K562 (cell line): Measurements from ENCODE around the gene GRK4. TPM values are rescaled to one million over a fixed set of nuclear protein-coding genes. Genes with fewer than 3 reads are reported as not detected.

Source experiments
- ATAC-seq: fragments of 200-7000 bp; cut with Tn5 transposase; 3 replicates; pipeline ENCODE4 v1.9.1; 2020; ENCODE audit warnings: moderate library complexity
- BruUV-seq: library from RNA; stranded (reverse); fragments of 400-500 nt; replicated peaks from 2 replicates; lab custom pipeline; 2021; lab: Mats Ljungman, UMichigan
- CTCF ChIA-PET: fragments of 300-600 bp; formaldehyde crosslinking; extraction: SDS; loops from one replicate; lab custom pipeline; 2021; ENCODE audit warnings: low intra/inter-chr PET ratio; lab: Yijun Ruan, JAX
- POLR2A ChIA-PET: fragments of 300-600, 350-650 bp; sonication (Branson Sonifier 250); formaldehyde crosslinking; extraction: SDS; loops from one replicate; lab custom pipeline; 2021; ENCODE audit warnings: antibody characterized with exemption, inconsistent platforms; lab: Yijun Ruan, JAX
- DNase-seq, 4 experiments: peaks; one replicate each; pipeline versions ENCODE4 v3.0.0 to v3.0.0-alpha.2; 2011 to 2018; ENCODE audit warnings: low spot score in 3 of 4, mixed read lengths in 3 of 4; ENCODE audit errors: extremely low read depth in 1 of 4
- FAIRE-seq: peaks from 2 replicates; lab custom pipeline; 2011; peaks lifted over from hg19 to GRCh38; lab: Jason Lieb, UNC
- H2AFZ ChIP-seq: 2 replicates; pipeline ENCODE4 v1.6.0; 2011; ENCODE audit warnings: low read depth, low read length, control low read depth, inconsistent platforms
- H3K27ac ChIP-seq: fragments of 200-600 bp; 3 replicates; pipeline ENCODE4 v1.8.0; 2011; ENCODE audit warnings: low read depth, mild to moderate bottlenecking, control low read depth, inconsistent platforms, low read length, moderate library complexity, mixed read lengths; ENCODE audit errors: extremely low read depth
- H3K27me3 ChIP-seq, 2 experiments: fragments of 300-600 bp in 1 of 2; 2 replicates in 1 of 2; 3 replicates in 1 of 2; pipeline versions ENCODE4 v1.6.0 to v1.8.0; 2011; ENCODE audit warnings: inconsistent platforms in 2 of 2, low read length in 2 of 2, mild to moderate bottlenecking in 1 of 2, mixed read lengths in 1 of 2, moderate library complexity in 1 of 2; ENCODE audit not compliant: control insufficient read depth in 2 of 2, insufficient read depth in 2 of 2
- H3K36me3 ChIP-seq: fragments of 300-600 bp; 3 replicates; pipeline ENCODE4 v1.8.0; 2011; ENCODE audit warnings: mild to moderate bottlenecking, low read length, inconsistent platforms; ENCODE audit not compliant: control insufficient read depth, insufficient read depth
- H3K4me1 ChIP-seq, 2 experiments: fragments of 200-600 bp in 1 of 2; replicated peaks in 1 of 2; 2 replicates in 1 of 2; 3 replicates in 1 of 2; pipeline versions ENCODE4 v1.5.1 to v1.8.0; 2011; ENCODE audit warnings: inconsistent platforms in 2 of 2, low read length in 2 of 2, mild to moderate bottlenecking in 1 of 2, mixed read lengths in 1 of 2, moderate library complexity in 1 of 2; ENCODE audit not compliant: control insufficient read depth in 2 of 2, insufficient read depth in 2 of 2
- H3K4me2 ChIP-seq: 2 replicates; pipeline ENCODE4 v1.6.1; 2011; ENCODE audit warnings: low read length, control low read depth, inconsistent platforms, mixed read lengths; ENCODE audit not compliant: insufficient read depth
- H3K4me3 ChIP-seq: fragments of 200-600 bp; sonication (generic), shearing (Covaris generic); 2 replicates; pipeline ENCODE4 v1.5.1; 2016; ENCODE audit warnings: control low read depth, inconsistent platforms
- H3K79me2 ChIP-seq: fragments of 200-600 bp; 3 replicates; pipeline ENCODE4 v1.8.0; 2011; ENCODE audit warnings: low read length, inconsistent platforms; ENCODE audit not compliant: control insufficient read depth, insufficient read depth
- H3K9ac ChIP-seq, 2 experiments: 2 replicates each; pipeline versions ENCODE4 v1.6.0 to v1.6.1; 2011; ENCODE audit warnings: low read depth in 2 of 2, low read length in 2 of 2, control low read depth in 1 of 2, inconsistent platforms in 1 of 2, mild to moderate bottlenecking in 1 of 2, mixed read lengths in 1 of 2; ENCODE audit not compliant: insufficient read depth in 1 of 2
- H3K9me1 ChIP-seq: one replicate; pipeline ENCODE4 v1.6.0; 2011; ENCODE audit warnings: inconsistent platforms, mild to moderate bottlenecking, low read length, moderate library complexity; ENCODE audit not compliant: control insufficient read depth, insufficient read depth
- H3K9me3 ChIP-seq: replicated peaks from 2 replicates; pipeline ENCODE4 v1.5.1; 2011; ENCODE audit warnings: low read depth, low read length, inconsistent platforms; ENCODE audit not compliant: control insufficient read depth, insufficient read depth
- H4K20me1 ChIP-seq: replicated peaks from 2 replicates; pipeline ENCODE4 v1.6.1; 2011; ENCODE audit warnings: low read length, inconsistent platforms, mixed read lengths; ENCODE audit not compliant: control insufficient read depth, insufficient read depth
- BRD4 ChIP-seq: fragments of 200-600 bp; sonication (generic); IDR thresholded peaks from 2 replicates; pipeline ENCODE4 v1.6.1; 2017; ENCODE audit warnings: inconsistent platforms
- EP400 ChIP-seq: fragments of 450-650 bp; IDR thresholded peaks from 2 replicates; pipeline ENCODE4 v1.6.1; 2017; ENCODE audit warnings: antibody characterized with exemption, mild to moderate bottlenecking, moderate library complexity
- FOXJ3 ChIP-seq: sonication (generic); formaldehyde crosslinking; IDR thresholded peaks from 2 replicates; pipeline ENCODE4 v1.4.0; 2020; ENCODE audit warnings: mild to moderate bottlenecking, missing genetic modification reagents
- KDM5B ChIP-seq: fragments of 200-600 bp; sonication (generic); IDR thresholded peaks from 2 replicates; pipeline ENCODE4 v1.6.1; 2012; ENCODE audit warnings: low read depth, mild to moderate bottlenecking, moderate library complexity, low read length, control low read depth, inconsistent platforms; ENCODE audit not compliant: insufficient replicate concordance
- LCOR ChIP-seq: sonication (generic); formaldehyde crosslinking; IDR thresholded peaks from 2 replicates; pipeline ENCODE4 v1.8.0; 2022; ENCODE audit warnings: mild to moderate bottlenecking, missing genetic modification reagents
- NR1H2 ChIP-seq: sonication (generic); formaldehyde crosslinking; IDR thresholded peaks from 2 replicates; pipeline ENCODE4 v1.4.0; 2020; ENCODE audit warnings: mild to moderate bottlenecking, missing genetic modification reagents
- PHF20 ChIP-seq: fragments of 450-650 bp; IDR thresholded peaks from 2 replicates; pipeline ENCODE4 v1.6.1; 2018; ENCODE audit not compliant: partially characterized antibody
- POLR2AphosphoS2 ChIP-seq: IDR thresholded peaks from 2 replicates; pipeline ENCODE4 v1.6.1; 2012; ENCODE audit warnings: low read length, improper control_type of control experiment
- PRPF4 ChIP-seq: fragments of 200-400 bp; formaldehyde crosslinking; IDR thresholded peaks from one replicate; pipeline ENCODE4 v1.6.1; 2017; ENCODE audit warnings: low read length, low read depth, mild to moderate bottlenecking; ENCODE audit not compliant: insufficient read depth, poor library complexity, severe bottlenecking
- SMARCB1 ChIP-seq: IDR thresholded peaks from 2 replicates; pipeline ENCODE4 v1.6.1; 2011; ENCODE audit warnings: improper control_type of control experiment, low read depth; ENCODE audit not compliant: insufficient read length
- SP2 ChIP-seq: IDR thresholded peaks from 2 replicates; pipeline ENCODE4 v1.6.1; 2011; ENCODE audit warnings: mild to moderate bottlenecking, low read depth, low read length, moderate library complexity; ENCODE audit not compliant: poor library complexity, severe bottlenecking; ENCODE audit errors: extremely low read depth
- SRSF7 ChIP-seq: fragments of 200-400 bp; formaldehyde crosslinking; optimal IDR thresholded peaks from 2 replicates; pipeline ENCODE3; 2017; ENCODE audit warnings: mild to moderate bottlenecking, low read depth, low read length
- STAT5B ChIP-seq: fragments of 250-450 bp; sonication (Bioruptor Pico); IDR thresholded peaks from 2 replicates; pipeline ENCODE4 v1.8.0; 2021; ENCODE audit warnings: mild to moderate bottlenecking, inconsistent platforms
- ZNF174 ChIP-seq: fragments of 250-450 bp; sonication (Bioruptor Pico); IDR thresholded peaks from 2 replicates; pipeline ENCODE4 v1.4.0; 2020; ENCODE audit warnings: mild to moderate bottlenecking
- ZNF175 ChIP-seq: fragments of 200-800 bp; sonication (Bioruptor generic); IDR thresholded peaks from 2 replicates; pipeline ENCODE4 v1.6.1; 2016; ENCODE audit warnings: low read depth, mild to moderate bottlenecking, missing genetic modification characterization, missing compliant biosample characterization
- ZNF212 ChIP-seq: fragments of 450-650 bp; formaldehyde crosslinking; IDR thresholded peaks from 2 replicates; pipeline ENCODE4 v1.4.0; 2020; ENCODE audit warnings: mild to moderate bottlenecking
- ZNF280A ChIP-seq: fragments of 450-650 bp; IDR thresholded peaks from 2 replicates; pipeline ENCODE4 v1.6.1; 2018; ENCODE audit warnings: mild to moderate bottlenecking, low read depth; ENCODE audit not compliant: partially characterized antibody
- ZNF512 ChIP-seq: IDR thresholded peaks from 2 replicates; pipeline ENCODE4 v1.6.1; 2016; ENCODE audit warnings: missing genetic modification characterization, missing compliant biosample characterization
- ZNF584 ChIP-seq: fragments of 200-800 bp; sonication (Bioruptor generic); IDR thresholded peaks from 2 replicates; pipeline ENCODE4 v1.6.1; 2016; ENCODE audit warnings: low read depth, mild to moderate bottlenecking, missing genetic modification characterization, missing compliant biosample characterization
- WGBS: fragments of 100-300 bp; shearing (Covaris generic); methylation state at CpG from one replicate; pipeline ENCODE4 v1.1.6; 2016; ENCODE audit warnings: low coverage, mixed read lengths; ENCODE audit not compliant: insufficient coverage; ENCODE audit errors: missing lambda C conversion rate; 5-methylcytosine and 5-hydroxymethylcytosine counted together
- in situ Hi-C: fragments of 300-500 bp; cut with MboI; formaldehyde crosslinking; loops from 4 replicates; pipeline ENCODE4 v1.15.0; 2018; ENCODE audit warnings: inconsistent platforms, mixed read lengths
- intact Hi-C: fragments of 100-400 bp; cut with micrococcal nuclease; formaldehyde crosslinking; loops from 2 replicates; pipeline ENCODE4 v1.14.2; 2022
- polyA plus RNA-seq, 8 experiments: library from polyadenylated mRNA; depleted of rRNA in 4 of 8; stranded (reverse) in 5 of 8; unstranded in 3 of 8; fragments of >200 nt; fragmentation: Nextera tagmentation in 2 of 8; fragmentation: Illumina TruSeq in 1 of 8; extraction: Ambion mirVana in 2 of 8; extraction: Trizol in 1 of 8; gene quantifications; 2 replicates each; pipeline versions ENCODE4 v1.2.1 to v1.2.3, GENCODE V29; 2011 to 2014; ENCODE audit warnings: inconsistent platforms in 1 of 8, missing spikeins in 1 of 8
- total RNA-seq, 7 experiments: library from RNA; depleted of rRNA in 6 of 7; stranded (reverse); fragments of >200 nt in 6 of 7; fragmentation: Illumina TruSeq in 2 of 7; extraction: Trizol in 2 of 7; gene quantifications; 2 replicates each; pipeline versions ENCODE4 v1.2.1 to v1.2.3, GENCODE V29; 2011 to 2021; ENCODE audit warnings: low replicate concordance in 1 of 7

The GRK4 gene
- total and polyA plus RNA-seq, 9 of the 15 experiments (the other 6 are each of a cell fraction or from before 2014, with no cell fraction given): 1.1 to 4.8 (median 2.6) TPM

- TF ChIP-seq SRSF7 (no peak), ZNF212 (CRISPR knock-in tag) (no peak), EP400 (no peak)
These were observed 48.9 kb upstream of the GRK4 start (continued) for GRCh38 chr4:2914256-2915126.

- no peak for ATAC-seq
- intact Hi-C loops: no loop called here
- Histone ChIP-seq H3K9ac (no peak overlapping the region), H3K36me3 (peaks cover 27% of the 10 kb centered on the region; the same call in 2 of the 3 replicates), H3K79me2 (no peaks in the 10 kb centered on the region), H3K9me1 (no peaks in the 10 kb centered on the region), H3K4me1 (peaks cover 0 to 3% of the 10 kb centered on the region in 2 experiments; a peak in 1 of 5 replicates), H3K9me3 (no peaks in the 10 kb centered on the region), H2AFZ (no peak overlapping the region), H3K4me3 (no peak overlapping the region), H3K27me3 (no peaks in the 10 kb centered on the region), H4K20me1 (no peaks in the 10 kb centered on the region), H3K27ac (no peak overlapping the region), H3K4me2 (no peak overlapping the region)
- FAIRE-seq: no peak
- TF ChIP-seq ZNF174 (no peak), SMARCB1 (no peak), ZNF175 (CRISPR knock-in tag) (no peak), ZNF512 (tag) (no peak), PHF20 (no peak), NR1H2 (CRISPR knock-in tag) (no peak), STAT5B (CRISPR knock-in tag) (no peak), KDM5B (no peak), FOXJ3 (no peak), LCOR (no peak), ZNF280A (no peak), ZNF584 (CRISPR knock-in tag) (no peak), POLR2AphosphoS2 (no peak), BRD4 (no peak), PRPF4 (no peak), SP2 (no peak)
- in situ Hi-C loops: no loop called here
- DNase-seq: no peak
- ChIA-PET CTCF (no interaction called here), POLR2A (no interaction called here)
- no TSS peak for BruUV-seq
- 83% methylated on average over 9 of the region's 9 CpGs for WGBS
These were observed 47.6 kb upstream of the GRK4 start for GRCh38 chr4:2915789-2916188.
